Neuronal stem cell (in vitro differentiated cells): ENCODE results near the gene GIGYF2.

ENCODE experiments used
- DNase-seq: peaks from one replicate; pipeline ENCODE4 v3.0.0-alpha.2; 2013; ENCODE audit warnings: low spot score
- H2AFZ ChIP-seq: one replicate; pipeline ENCODE4 v1.6.1; 2013; ENCODE audit warnings: mild to moderate bottlenecking, low read length, inconsistent platforms
- H2AK5ac ChIP-seq: 2 replicates; pipeline ENCODE4 v1.6.1; 2013; ENCODE audit warnings: low read depth, mild to moderate bottlenecking, inconsistent platforms, low read length, moderate library complexity, mixed read lengths
- H2BK120ac ChIP-seq: 2 replicates; pipeline ENCODE4 v1.6.1; 2013; ENCODE audit warnings: low read depth, mild to moderate bottlenecking, inconsistent platforms, low read length, moderate library complexity, mixed read lengths
- H2BK12ac ChIP-seq: one replicate; pipeline ENCODE4 v1.6.1; 2013; ENCODE audit warnings: low read length, inconsistent platforms
- H2BK15ac ChIP-seq: 2 replicates; pipeline ENCODE4 v1.6.1; 2013; ENCODE audit warnings: mild to moderate bottlenecking, low read length, inconsistent platforms, mixed read lengths
- H2BK5ac ChIP-seq: one replicate; pipeline ENCODE4 v1.6.1; 2013; ENCODE audit warnings: inconsistent platforms, mild to moderate bottlenecking, low read length, moderate library complexity
- H3K14ac ChIP-seq: one replicate; pipeline ENCODE4 v1.6.1; 2013; ENCODE audit warnings: low read length, inconsistent platforms
- H3K18ac ChIP-seq: 2 replicates; pipeline ENCODE4 v1.6.1; 2013; ENCODE audit warnings: low read length, inconsistent platforms
- H3K23ac ChIP-seq: 2 replicates; pipeline ENCODE4 v1.6.1; 2013; ENCODE audit warnings: low read depth, mild to moderate bottlenecking, mixed read lengths, low read length, inconsistent platforms; ENCODE audit not compliant: poor library complexity
- H3K27ac ChIP-seq: replicated peaks from 3 replicates; pipeline ENCODE4 v1.5.1; 2013; ENCODE audit warnings: low read length, inconsistent platforms
- H3K27me3 ChIP-seq, 3 experiments: 2 replicates each; pipeline ENCODE4 v1.6.1; 2013; ENCODE audit warnings: low read length in 3 of 3, mild to moderate bottlenecking in 2 of 3, inconsistent platforms in 1 of 3, low read depth in 1 of 3, mixed read lengths in 1 of 3, moderate library complexity in 1 of 3; ENCODE audit not compliant: control insufficient read depth in 3 of 3, insufficient read depth in 3 of 3
- H3K36me3 ChIP-seq, 2 donors: replicated peaks in 1 of 2; 2 replicates each; pipeline ENCODE4 v1.6.1; 2013; ENCODE audit warnings: low read length in 2 of 2; ENCODE audit not compliant: control insufficient read depth in 2 of 2, insufficient read depth in 2 of 2
- H3K4ac ChIP-seq: 2 replicates; pipeline ENCODE4 v1.6.1; 2013; ENCODE audit warnings: inconsistent platforms, mild to moderate bottlenecking, low read length, moderate library complexity
- H3K4me1 ChIP-seq, 2 donors: 1 replicate in 1 of 2; 2 replicates in 1 of 2; pipeline ENCODE4 v1.6.1; 2013; ENCODE audit warnings: low read length in 2 of 2, low read depth in 1 of 2; ENCODE audit not compliant: control insufficient read depth in 2 of 2, insufficient read depth in 1 of 2
- H3K4me2 ChIP-seq: one replicate; pipeline ENCODE4 v1.6.1; 2013; ENCODE audit warnings: mild to moderate bottlenecking, low read length, inconsistent platforms; ENCODE audit not compliant: insufficient read depth, poor library complexity, severe bottlenecking
- H3K4me3 ChIP-seq, 2 donors: 2 replicates each; pipeline ENCODE4 v1.5.1; 2013; ENCODE audit warnings: low read length in 2 of 2, mild to moderate bottlenecking in 2 of 2, inconsistent platforms in 1 of 2, moderate library complexity in 1 of 2
- H3K79me1 ChIP-seq: one replicate; pipeline ENCODE4 v1.6.1; 2013; ENCODE audit warnings: low read depth, mild to moderate bottlenecking, inconsistent platforms, low read length, moderate library complexity
- H3K9ac ChIP-seq: one replicate; pipeline ENCODE4 v1.6.1; 2013; ENCODE audit warnings: mild to moderate bottlenecking, low read depth, low read length, inconsistent platforms; ENCODE audit not compliant: poor library complexity
- H3K9me3 ChIP-seq, 2 donors: replicated peaks in 1 of 2; 2 replicates each; pipeline versions ENCODE3 to v1.6.1; 2013; ENCODE audit warnings: low read length in 2 of 2, mild to moderate bottlenecking in 2 of 2, inconsistent platforms in 1 of 2, low read depth in 1 of 2, mixed read lengths in 1 of 2, moderate library complexity in 1 of 2; ENCODE audit not compliant: control insufficient read depth in 2 of 2, insufficient read depth in 1 of 2
- H4K8ac ChIP-seq: one replicate; pipeline ENCODE4 v1.6.1; 2013; ENCODE audit warnings: low read depth, mild to moderate bottlenecking, inconsistent platforms, low read length, moderate library complexity
- H4K91ac ChIP-seq: one replicate; pipeline ENCODE4 v1.6.1; 2013; ENCODE audit warnings: low read length, low read depth, mild to moderate bottlenecking, inconsistent platforms; ENCODE audit not compliant: poor library complexity
- WGBS, 2 donors: extraction: QIAGEN DNeasy Blood & Tissue Kit; methylation state at CpG; one replicate each; pipeline ENCODE4 v1.1.7; 2013; ENCODE audit warnings: missing lambda C conversion rate in 2 of 2, mixed read lengths in 1 of 2; ENCODE audit not compliant: insufficient read length in 2 of 2, insufficient replicate concordance in 1 of 2; ENCODE audit errors: extremely low coverage in 2 of 2; 5-methylcytosine and 5-hydroxymethylcytosine counted together

GIGYF2 gene

DNA sequence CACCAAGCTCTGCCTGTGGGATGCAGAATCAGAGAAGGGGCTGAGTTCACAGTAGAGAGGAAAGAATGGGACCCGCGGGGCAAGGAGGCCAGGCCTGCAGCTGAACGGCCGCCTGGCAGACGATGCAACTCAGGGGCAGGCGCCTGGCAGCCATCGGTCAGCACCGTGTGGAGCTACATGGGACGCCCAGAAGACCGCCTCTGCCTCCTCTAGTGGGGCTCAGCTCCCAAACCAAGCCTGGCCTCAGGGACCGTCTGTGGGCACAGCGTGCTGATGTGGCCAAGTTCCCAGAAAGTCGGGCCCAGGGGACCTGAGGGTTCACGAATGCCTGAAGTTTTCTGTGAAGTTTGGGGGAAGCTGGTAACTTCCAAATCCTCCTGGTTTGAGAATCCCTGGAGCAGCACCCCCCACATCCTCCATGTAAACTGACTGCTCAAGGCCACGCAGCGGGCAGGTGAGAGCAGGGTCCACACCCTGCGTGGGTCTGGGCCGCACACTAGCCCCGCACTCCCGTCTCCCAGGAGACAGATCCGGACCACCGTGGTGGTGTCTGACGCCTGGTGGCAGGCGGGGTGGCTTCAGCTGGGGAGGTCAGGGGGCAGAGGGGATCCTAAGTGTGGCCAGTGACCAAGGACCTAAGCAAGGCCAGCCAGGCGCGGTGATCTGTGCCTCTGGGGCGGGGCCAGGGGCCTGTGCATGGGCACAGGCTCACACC lies 187.6 kb downstream of the GIGYF2 start:
- Histone ChIP-seq H3K27me3 (no peaks in the 10 kb centered on the region), H2BK120ac (no peak overlapping the region), H2BK5ac (no peak overlapping the region), H3K14ac (no peak overlapping the region), H4K8ac (no peak overlapping the region), H3K23ac (peak overlapping the region; percentile 1), H3K9ac (peak overlapping the region; percentile 33), H4K91ac (no peak overlapping the region), H2AFZ (no peak overlapping the region), H2BK12ac (no peak overlapping the region), H3K4ac (no peak overlapping the region), H3K36me3 (no peaks in the 10 kb centered on the region), H3K27ac (no peak overlapping the region), H3K18ac (peak overlapping the region; percentile 58), H2AK5ac (peak overlapping the region; percentile 69), H3K4me3 (no peak overlapping the region), H3K4me1 (no peaks in the 10 kb centered on the region), H3K9me3 (peaks cover 0 to 6% of the 10 kb centered on the region in 2 donors), H3K4me2 (no peak overlapping the region), H2BK15ac (no peak overlapping the region), H3K79me1 (no peaks in the 10 kb centered on the region)
- WGBS, 2 donors = no CpG with 5 or more reads among the region's 27 CpGs
- no peak for DNase-seq

DNA sequence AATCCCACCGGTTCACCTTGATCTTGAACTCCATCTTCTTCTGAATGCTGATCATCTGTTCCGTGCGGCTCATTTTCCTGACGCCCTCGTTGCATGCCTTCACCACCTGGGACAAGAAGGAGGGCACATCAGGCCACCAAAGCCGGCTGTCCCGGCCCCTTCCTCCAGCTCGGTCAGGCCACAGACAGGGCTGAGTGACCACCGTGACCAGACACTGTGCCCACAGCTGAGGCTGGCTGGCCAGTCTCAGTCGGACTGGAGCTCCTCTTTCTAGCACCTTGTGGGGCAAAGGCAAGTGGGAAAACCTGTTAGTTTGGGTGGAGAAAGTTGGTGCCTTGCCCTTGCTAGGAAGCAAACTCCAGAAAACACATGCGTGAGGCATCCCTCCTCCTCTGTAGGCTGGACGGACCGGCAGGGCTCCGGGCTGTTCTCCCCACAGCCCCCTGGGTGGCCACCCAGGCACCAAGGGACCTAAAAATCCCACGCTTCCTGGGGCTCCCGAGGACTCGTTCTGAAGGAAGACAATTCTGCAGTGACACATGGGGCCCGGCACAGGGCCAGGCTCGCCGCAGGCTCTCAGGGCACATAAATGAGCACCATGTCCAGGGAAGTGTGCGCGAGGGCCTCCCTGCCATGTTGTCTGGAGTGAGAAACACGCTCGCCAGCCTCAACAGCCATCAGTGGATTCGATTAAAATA lies 188.3 kb downstream of the GIGYF2 start:
- H2AK5ac ChIP-seq = no peak overlapping the region
- H3K4me2 ChIP-seq = no peak overlapping the region
- H3K79me1 ChIP-seq = no peaks in the 10 kb centered on the region
- H2BK5ac ChIP-seq = no peak overlapping the region
- peaks cover 0 to 6% of the 10 kb centered on the region in 2 donors for H3K9me3 ChIP-seq
- no peak overlapping the region for H2AFZ ChIP-seq
- H3K14ac ChIP-seq = no peak overlapping the region
- H3K18ac ChIP-seq = no peak overlapping the region
- no peak overlapping the region for H2BK15ac ChIP-seq
- H3K27ac ChIP-seq = no peak overlapping the region
- H3K4me3 ChIP-seq = peak overlapping the region in 1 of 2 donors; percentile 12
- no peak overlapping the region for H3K4ac ChIP-seq
- H4K91ac ChIP-seq = no peak overlapping the region
- no peak for DNase-seq
- H3K27me3 ChIP-seq = no peaks in the 10 kb centered on the region
- H3K23ac ChIP-seq = no peak overlapping the region
- H2BK120ac ChIP-seq = no peak overlapping the region
- no peaks in the 10 kb centered on the region for H3K36me3 ChIP-seq
- no peak overlapping the region for H4K8ac ChIP-seq
- no peak overlapping the region for H2BK12ac ChIP-seq
- no peak overlapping the region for H3K9ac ChIP-seq
- peaks cover 0 to under 1% of the 10 kb centered on the region in 2 donors for H3K4me1 ChIP-seq
- whole genome bisulfite sequencing, 2 donors = no CpG with 5 or more reads among the region's 25 CpGs

DNA sequence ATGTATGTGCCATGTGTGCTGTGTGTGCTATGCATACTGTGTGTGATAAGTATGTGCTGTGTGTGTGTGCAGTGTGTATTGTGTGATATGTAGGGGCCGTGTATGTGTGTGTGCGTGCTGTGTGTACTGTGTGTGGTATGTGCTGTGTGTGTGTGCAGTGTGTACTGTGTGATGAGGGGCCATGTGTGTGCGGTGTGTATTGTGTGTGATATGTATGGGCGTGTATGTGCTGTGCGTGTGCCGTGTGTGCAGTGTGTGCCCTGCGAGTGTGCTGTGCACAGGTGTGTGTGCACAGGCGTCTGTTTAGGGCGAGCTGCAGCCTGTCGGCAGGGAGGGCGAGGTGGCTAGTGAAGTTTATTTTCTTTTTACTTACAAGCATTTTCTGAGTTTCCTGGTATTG lies 189.0 kb downstream of the GIGYF2 start:
- Histone ChIP-seq H3K79me1 (no peaks in the 10 kb centered on the region), H3K4ac (no peak overlapping the region), H3K27ac (no peak overlapping the region), H3K23ac (no peak overlapping the region), H2BK15ac (no peak overlapping the region), H3K4me2 (no peak overlapping the region), H3K4me1 (peaks cover 5 to 9% of the 10 kb centered on the region in 2 donors), H2BK120ac (no peak overlapping the region), H3K4me3 (peak overlapping the region in 1 of 2 donors; percentile 71), H2AK5ac (no peak overlapping the region), H3K27me3 (no peaks in the 10 kb centered on the region), H4K91ac (no peak overlapping the region), H2BK12ac (peak overlapping the region; percentile 50), H3K36me3 (no peaks in the 10 kb centered on the region), H3K9me3 (peaks cover 0 to 3% of the 10 kb centered on the region in 2 donors), H3K9ac (peak overlapping the region; percentile 79), H3K18ac (no peak overlapping the region), H3K14ac (no peak overlapping the region), H4K8ac (peak overlapping the region; percentile 83), H2BK5ac (no peak overlapping the region), H2AFZ (no peak overlapping the region)
- no peak for DNase-seq
- WGBS, 2 donors = no CpG with 5 or more reads among the region's 11 CpGs

DNA sequence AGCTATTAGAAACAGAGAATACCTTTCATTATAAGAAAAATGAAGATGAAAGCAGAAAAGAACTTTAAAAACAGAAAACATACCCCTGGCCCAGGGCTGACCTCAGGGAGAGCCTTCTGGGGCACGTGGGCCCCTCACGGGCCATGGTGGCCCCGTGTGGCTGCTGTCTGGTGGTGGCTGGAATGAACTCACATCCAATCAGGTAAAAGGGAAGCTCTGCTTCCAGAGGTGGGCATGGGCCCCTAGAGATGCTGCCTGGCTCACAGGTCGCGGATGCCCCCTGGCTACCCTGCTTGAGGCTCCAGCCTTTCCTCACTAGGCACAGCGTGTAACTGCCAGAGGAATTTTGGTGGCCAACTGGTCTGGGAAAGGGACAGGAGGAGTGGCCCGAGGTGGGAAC lies 189.5 kb downstream of the GIGYF2 start:
- Histone ChIP-seq H3K27ac (no peak overlapping the region), H2BK5ac (no peak overlapping the region), H2AK5ac (no peak overlapping the region), H3K9ac (no peak overlapping the region), H3K4ac (no peak overlapping the region), H3K18ac (peak overlapping the region; percentile 27), H2BK15ac (peak overlapping the region; percentile 7), H4K91ac (no peak overlapping the region), H4K8ac (no peak overlapping the region), H2BK120ac (no peak overlapping the region), H3K79me1 (no peaks in the 10 kb centered on the region), H3K36me3 (no peaks in the 10 kb centered on the region), H3K4me3 (no peak overlapping the region), H3K4me1 (peaks cover 6 to 10% of the 10 kb centered on the region in 2 donors), H3K27me3 (no peaks in the 10 kb centered on the region), H3K9me3 (peaks cover 0 to 3% of the 10 kb centered on the region in 2 donors), H3K14ac (no peak overlapping the region), H3K23ac (no peak overlapping the region), H2AFZ (no peak overlapping the region), H3K4me2 (no peak overlapping the region), H2BK12ac (no peak overlapping the region)
- no peak for DNase-seq
- WGBS, 2 donors = no CpG with 5 or more reads among the region's 7 CpGs
